HepG2 (cell line): ENCODE measurements around the gene NCOA1. TPM values are rescaled to one million over a fixed set of nuclear protein-coding genes. Genes with fewer than 3 reads are reported as not detected.
A peak's percentile ranks its signal among the peaks of the same experiment; 100 is the strongest.

Experiments used
- EEA1 ChIP-seq: sonication (generic); formaldehyde crosslinking; IDR thresholded peaks from 2 replicates; pipeline ENCODE4 v1.5.1; 2020; ENCODE audit warnings: mild to moderate bottlenecking, missing genetic modification reagents, borderline replicate concordance
- GFI1 ChIP-seq: sonication (generic); formaldehyde crosslinking; IDR thresholded peaks from 2 replicates; pipeline ENCODE4 v1.5.0; 2020; ENCODE audit warnings: missing genetic modification reagents, mild to moderate bottlenecking, borderline replicate concordance
- KDM4B ChIP-seq: sonication (generic); formaldehyde crosslinking; IDR thresholded peaks from 2 replicates; pipeline ENCODE4 v1.4.0; 2020; ENCODE audit warnings: missing genetic modification reagents
- PLRG1 ChIP-seq: fragments of 450-650 bp; conservative IDR thresholded peaks from 2 replicates; pipeline ENCODE4 v1.6.1; 2016
- POGZ ChIP-seq: sonication (generic); formaldehyde crosslinking; IDR thresholded peaks from 2 replicates; pipeline ENCODE4 v1.4.0; 2020; ENCODE audit warnings: mild to moderate bottlenecking, missing genetic modification reagents
- RCOR2 ChIP-seq: IDR thresholded peaks from 2 replicates; pipeline ENCODE4 v1.6.1; 2016; ENCODE audit warnings: missing biosample characterization, missing genetic modification reagents
- STAT5B ChIP-seq: sonication (generic); formaldehyde crosslinking; IDR thresholded peaks from 2 replicates; pipeline ENCODE4 v1.4.0; 2020; ENCODE audit warnings: missing genetic modification reagents
- ZNF282 ChIP-seq: fragments of 450-650 bp; IDR thresholded peaks from 2 replicates; pipeline ENCODE4 v1.6.1; 2018; ENCODE audit not compliant: partially characterized antibody
- ZNF501 ChIP-seq: sonication (generic); formaldehyde crosslinking; IDR thresholded peaks from 2 replicates; pipeline ENCODE4 v1.5.1; 2020; ENCODE audit warnings: mild to moderate bottlenecking, moderate library complexity, missing genetic modification reagents
- ZNF678 ChIP-seq: sonication (generic); formaldehyde crosslinking; IDR thresholded peaks from 2 replicates; pipeline ENCODE4 v1.4.0; 2020; ENCODE audit warnings: mild to moderate bottlenecking, missing genetic modification reagents
- ZNF782 ChIP-seq: sonication (generic); formaldehyde crosslinking; IDR thresholded peaks from 2 replicates; pipeline ENCODE4 v1.4.0; 2020; ENCODE audit warnings: missing genetic modification reagents, mild to moderate bottlenecking, borderline replicate concordance
- ZSCAN25 ChIP-seq: sonication (generic); formaldehyde crosslinking; IDR thresholded peaks from 2 replicates; pipeline ENCODE4 v1.8.0; 2022; ENCODE audit warnings: mild to moderate bottlenecking, missing genetic modification reagents
- polyA plus RNA-seq, 8 experiments: library from polyadenylated mRNA; depleted of rRNA in 3 of 8; stranded (reverse) in 7 of 8; unstranded in 1 of 8; fragments of >200 nt; fragmentation: Illumina TruSeq in 4 of 8; extraction: Trizol in 4 of 8; gene quantifications; 2 replicates each; pipeline versions ENCODE4 v1.2.1 to v1.2.3, GENCODE V29; 2011 to 2016; ENCODE audit warnings: low read depth in 4 of 8, missing spikeins in 1 of 8, mixed read lengths in 1 of 8; ENCODE audit not compliant: insufficient read depth in 1 of 8
- total RNA-seq, 5 experiments: library from RNA; depleted of rRNA; stranded (reverse); fragments of >200 nt; fragmentation: Illumina TruSeq; extraction: Trizol; gene quantifications; 2 replicates each; pipeline ENCODE4 v1.2.3, GENCODE V29; 2016; ENCODE audit warnings: low read depth in 1 of 5
- TF ChIP-seq, protein P1 (sequence below): sonication (generic); formaldehyde crosslinking; IDR thresholded peaks from 2 replicates; pipeline ENCODE4 v1.4.0; 2020; ENCODE audit warnings: missing genetic modification reagents, borderline replicate concordance
- TF ChIP-seq, protein P2 (sequence below): sonication (generic); formaldehyde crosslinking; IDR thresholded peaks from 2 replicates; pipeline ENCODE4 v1.4.0; 2020; ENCODE audit warnings: missing genetic modification reagents
- TF ChIP-seq, protein P3 (sequence below): sonication (generic); formaldehyde crosslinking; IDR thresholded peaks from 2 replicates; pipeline ENCODE4; 2020; ENCODE audit warnings: missing genetic modification reagents, mild to moderate bottlenecking, borderline replicate concordance
- TF ChIP-seq, protein P4 (sequence below): sonication (generic); formaldehyde crosslinking; IDR thresholded peaks from 2 replicates; pipeline ENCODE4 v1.4.0; 2020; ENCODE audit warnings: missing genetic modification reagents

The NCOA1 gene
- total and polyA plus RNA-seq, 2 of the 13 experiments (the other 11 are each of a cell fraction or from before 2014, with no cell fraction given), result 10.0 to 10.4 TPM

DNA sequence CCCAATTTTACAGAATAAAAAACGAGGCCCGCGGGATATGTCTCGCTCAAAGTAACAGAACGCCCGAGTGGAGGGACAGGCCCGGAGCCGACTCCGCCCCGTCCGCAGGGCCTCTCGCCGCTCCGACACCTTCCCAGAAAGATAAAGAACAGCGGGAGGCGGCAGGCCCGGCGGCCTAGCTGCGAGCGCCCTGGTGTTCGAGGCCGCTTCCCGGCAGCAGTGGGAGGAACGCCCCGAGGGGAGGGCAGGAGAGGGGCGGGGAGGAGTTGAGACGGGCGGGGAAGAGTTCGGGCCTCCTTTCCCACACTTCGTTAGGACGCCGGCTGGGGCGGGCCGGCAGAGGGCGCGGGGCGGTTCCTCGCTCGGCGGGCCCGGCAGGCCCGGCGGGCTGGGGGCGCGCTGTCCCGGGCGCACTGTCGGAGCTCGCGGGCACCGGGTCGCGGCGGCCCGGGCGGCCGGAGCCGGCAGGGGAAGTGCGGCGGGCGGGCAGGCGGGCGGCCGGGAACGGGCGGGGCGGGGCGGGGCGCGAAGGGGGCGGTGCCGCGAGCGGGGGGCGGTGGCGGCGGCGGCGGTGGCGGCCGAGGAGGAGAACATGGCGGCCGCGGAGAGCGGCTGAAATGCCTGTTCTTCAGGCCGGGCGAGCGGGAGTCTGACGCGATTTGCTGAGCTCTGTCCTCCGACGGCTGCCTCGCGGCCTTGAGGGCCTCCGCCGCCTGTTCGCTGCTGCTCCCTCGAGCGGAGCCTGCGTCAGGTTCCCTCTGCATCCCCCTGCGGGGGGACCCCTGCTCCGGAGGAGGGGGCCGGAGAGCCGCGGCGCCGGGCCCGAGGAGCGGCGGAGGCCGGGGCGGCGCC, at the start of gene NCOA1 (continued):
- TF ChIP-seq, protein P1, sequence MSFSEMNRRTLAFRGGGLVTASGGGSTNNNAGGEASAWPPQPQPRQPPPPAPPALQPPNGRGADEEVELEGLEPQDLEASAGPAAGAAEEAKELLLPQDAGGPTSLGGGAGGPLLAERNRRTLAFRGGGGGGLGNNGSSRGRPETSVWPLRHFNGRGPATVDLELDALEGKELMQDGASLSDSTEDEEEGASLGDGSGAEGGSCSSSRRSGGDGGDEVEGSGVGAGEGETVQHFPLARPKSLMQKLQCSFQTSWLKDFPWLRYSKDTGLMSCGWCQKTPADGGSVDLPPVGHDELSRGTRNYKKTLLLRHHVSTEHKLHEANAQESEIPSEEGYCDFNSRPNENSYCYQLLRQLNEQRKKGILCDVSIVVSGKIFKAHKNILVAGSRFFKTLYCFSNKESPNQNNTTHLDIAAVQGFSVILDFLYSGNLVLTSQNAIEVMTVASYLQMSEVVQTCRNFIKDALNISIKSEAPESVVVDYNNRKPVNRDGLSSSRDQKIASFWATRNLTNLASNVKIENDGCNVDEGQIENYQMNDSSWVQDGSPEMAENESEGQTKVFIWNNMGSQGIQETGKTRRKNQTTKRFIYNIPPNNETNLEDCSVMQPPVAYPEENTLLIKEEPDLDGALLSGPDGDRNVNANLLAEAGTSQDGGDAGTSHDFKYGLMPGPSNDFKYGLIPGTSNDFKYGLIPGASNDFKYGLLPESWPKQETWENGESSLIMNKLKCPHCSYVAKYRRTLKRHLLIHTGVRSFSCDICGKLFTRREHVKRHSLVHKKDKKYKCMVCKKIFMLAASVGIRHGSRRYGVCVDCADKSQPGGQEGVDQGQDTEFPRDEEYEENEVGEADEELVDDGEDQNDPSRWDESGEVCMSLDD (CRISPR knock-in tag), result no peak
- TF ChIP-seq GFI1 (no peak), POGZ (0 out of 2 replicates have a peak, but pooled peaks have one; percentile 37), ZNF282 (no peak), ZNF678 (CRISPR knock-in tag) (no peak), ZSCAN25 (CRISPR knock-in tag) (no peak), ZNF501 (CRISPR knock-in tag) (no peak), RCOR2 (CRISPR knock-in tag) (no peak), STAT5B (no peak), EEA1 (CRISPR knock-in tag) (no peak), KDM4B (CRISPR knock-in tag) (peak; percentile 47; the same call in 1 of the 2 replicates), PLRG1 (no peak), ZNF782 (CRISPR knock-in tag) (no peak)
- TF ChIP-seq, protein P2, sequence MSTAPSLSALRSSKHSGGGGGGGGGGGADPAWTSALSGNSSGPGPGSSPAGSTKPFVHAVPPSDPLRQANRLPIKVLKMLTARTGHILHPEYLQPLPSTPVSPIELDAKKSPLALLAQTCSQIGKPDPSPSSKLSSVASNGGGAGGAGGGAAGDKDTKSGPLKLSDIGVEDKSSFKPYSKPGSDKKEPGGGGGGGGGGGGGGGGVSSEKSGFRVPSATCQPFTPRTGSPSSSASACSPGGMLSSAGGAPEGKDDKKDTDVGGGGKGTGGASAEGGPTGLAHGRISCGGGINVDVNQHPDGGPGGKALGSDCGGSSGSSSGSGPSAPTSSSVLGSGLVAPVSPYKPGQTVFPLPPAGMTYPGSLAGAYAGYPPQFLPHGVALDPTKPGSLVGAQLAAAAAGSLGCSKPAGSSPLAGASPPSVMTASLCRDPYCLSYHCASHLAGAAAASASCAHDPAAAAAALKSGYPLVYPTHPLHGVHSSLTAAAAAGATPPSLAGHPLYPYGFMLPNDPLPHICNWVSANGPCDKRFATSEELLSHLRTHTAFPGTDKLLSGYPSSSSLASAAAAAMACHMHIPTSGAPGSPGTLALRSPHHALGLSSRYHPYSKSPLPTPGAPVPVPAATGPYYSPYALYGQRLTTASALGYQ (CRISPR knock-in tag), result no peak
- TF ChIP-seq, protein P3, sequence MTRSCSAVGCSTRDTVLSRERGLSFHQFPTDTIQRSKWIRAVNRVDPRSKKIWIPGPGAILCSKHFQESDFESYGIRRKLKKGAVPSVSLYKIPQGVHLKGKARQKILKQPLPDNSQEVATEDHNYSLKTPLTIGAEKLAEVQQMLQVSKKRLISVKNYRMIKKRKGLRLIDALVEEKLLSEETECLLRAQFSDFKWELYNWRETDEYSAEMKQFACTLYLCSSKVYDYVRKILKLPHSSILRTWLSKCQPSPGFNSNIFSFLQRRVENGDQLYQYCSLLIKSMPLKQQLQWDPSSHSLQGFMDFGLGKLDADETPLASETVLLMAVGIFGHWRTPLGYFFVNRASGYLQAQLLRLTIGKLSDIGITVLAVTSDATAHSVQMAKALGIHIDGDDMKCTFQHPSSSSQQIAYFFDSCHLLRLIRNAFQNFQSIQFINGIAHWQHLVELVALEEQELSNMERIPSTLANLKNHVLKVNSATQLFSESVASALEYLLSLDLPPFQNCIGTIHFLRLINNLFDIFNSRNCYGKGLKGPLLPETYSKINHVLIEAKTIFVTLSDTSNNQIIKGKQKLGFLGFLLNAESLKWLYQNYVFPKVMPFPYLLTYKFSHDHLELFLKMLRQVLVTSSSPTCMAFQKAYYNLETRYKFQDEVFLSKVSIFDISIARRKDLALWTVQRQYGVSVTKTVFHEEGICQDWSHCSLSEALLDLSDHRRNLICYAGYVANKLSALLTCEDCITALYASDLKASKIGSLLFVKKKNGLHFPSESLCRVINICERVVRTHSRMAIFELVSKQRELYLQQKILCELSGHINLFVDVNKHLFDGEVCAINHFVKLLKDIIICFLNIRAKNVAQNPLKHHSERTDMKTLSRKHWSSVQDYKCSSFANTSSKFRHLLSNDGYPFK (CRISPR knock-in tag), result no peak
- TF ChIP-seq, protein P4, sequence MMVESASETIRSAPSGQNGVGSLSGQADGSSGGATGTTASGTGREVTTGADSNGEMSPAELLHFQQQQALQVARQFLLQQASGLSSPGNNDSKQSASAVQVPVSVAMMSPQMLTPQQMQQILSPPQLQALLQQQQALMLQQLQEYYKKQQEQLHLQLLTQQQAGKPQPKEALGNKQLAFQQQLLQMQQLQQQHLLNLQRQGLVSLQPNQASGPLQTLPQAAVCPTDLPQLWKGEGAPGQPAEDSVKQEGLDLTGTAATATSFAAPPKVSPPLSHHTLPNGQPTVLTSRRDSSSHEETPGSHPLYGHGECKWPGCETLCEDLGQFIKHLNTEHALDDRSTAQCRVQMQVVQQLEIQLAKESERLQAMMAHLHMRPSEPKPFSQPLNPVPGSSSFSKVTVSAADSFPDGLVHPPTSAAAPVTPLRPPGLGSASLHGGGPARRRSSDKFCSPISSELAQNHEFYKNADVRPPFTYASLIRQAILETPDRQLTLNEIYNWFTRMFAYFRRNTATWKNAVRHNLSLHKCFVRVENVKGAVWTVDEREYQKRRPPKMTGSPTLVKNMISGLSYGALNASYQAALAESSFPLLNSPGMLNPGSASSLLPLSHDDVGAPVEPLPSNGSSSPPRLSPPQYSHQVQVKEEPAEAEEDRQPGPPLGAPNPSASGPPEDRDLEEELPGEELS, result peak; percentile 10; the same call in 1 of the 2 replicates
